ENCODE data around the gene BHLHE40. TPM values are rescaled to one million over a fixed set of nuclear protein-coding genes. Genes with fewer than 3 reads are reported as not detected.
A peak's percentile ranks its signal among the peaks of the same experiment; 100 is the strongest.

The BHLHE40 gene
- total RNA-seq, 1 donor from 2014 or later = 15.2 TPM

GRCh38 chr3:4971838-4972237 is 7.4 kb upstream of the BHLHE40 start:
- H3K4me3 Mint-ChIP-seq (ENCODE audit: unreplicated experiment) = no peak overlapping the region
- peaks cover 5% of the 10 kb centered on the region for H3K4me1 Mint-ChIP-seq (ENCODE audit: unreplicated experiment)
- DNase-seq (ENCODE audit: low spot score) = no peak
- H3K36me3 Mint-ChIP-seq (ENCODE audit: low read depth, unreplicated experiment) = peaks cover 8% of the 10 kb centered on the region
- TF ChIP-seq CTCF (IDR thresholded peaks at IDR 0.05; ENCODE audit: unreplicated experiment) = no peak
- H3K27me3 Mint-ChIP-seq (ENCODE audit: unreplicated experiment) = peaks cover 12% of the 10 kb centered on the region
- no peaks in the 10 kb centered on the region for H3K9me3 Mint-ChIP-seq (ENCODE audit: unreplicated experiment)
- no peak overlapping the region for H3K27ac Mint-ChIP-seq (ENCODE audit: unreplicated experiment)

GRCh38 chr3:4972652-4973643 is 6.3 kb upstream of the BHLHE40 start:
- peaks cover 19% of the 10 kb centered on the region for H3K27me3 Mint-ChIP-seq (ENCODE audit: unreplicated experiment)
- no peak for TF ChIP-seq CTCF (IDR thresholded peaks at IDR 0.05; ENCODE audit: unreplicated experiment)
- no peaks in the 10 kb centered on the region for H3K9me3 Mint-ChIP-seq (ENCODE audit: unreplicated experiment)
- H3K4me1 Mint-ChIP-seq (ENCODE audit: unreplicated experiment) = peaks cover 11% of the 10 kb centered on the region
- peaks cover 7% of the 10 kb centered on the region for H3K36me3 Mint-ChIP-seq (ENCODE audit: low read depth, unreplicated experiment)
- H3K27ac Mint-ChIP-seq (ENCODE audit: unreplicated experiment) = no peak overlapping the region
- no peak for DNase-seq (ENCODE audit: low spot score)
- no peak overlapping the region for H3K4me3 Mint-ChIP-seq (ENCODE audit: unreplicated experiment)

- H3K27ac Mint-ChIP-seq (ENCODE audit: unreplicated experiment) = no peak overlapping the region
- TF ChIP-seq CTCF (IDR thresholded peaks at IDR 0.05; ENCODE audit: unreplicated experiment) = no peak
- peaks cover 11% of the 10 kb centered on the region for H3K4me1 Mint-ChIP-seq (ENCODE audit: unreplicated experiment)
- peaks cover 19% of the 10 kb centered on the region for H3K27me3 Mint-ChIP-seq (ENCODE audit: unreplicated experiment)
- no peaks in the 10 kb centered on the region for H3K9me3 Mint-ChIP-seq (ENCODE audit: unreplicated experiment)
- no peak for DNase-seq (ENCODE audit: low spot score)
- H3K36me3 Mint-ChIP-seq (ENCODE audit: low read depth, unreplicated experiment) = peaks cover 7% of the 10 kb centered on the region
- no peak overlapping the region for H3K4me3 Mint-ChIP-seq (ENCODE audit: unreplicated experiment)
Observed at GRCh38 chr3:4974154-4974553, 5.1 kb upstream of the BHLHE40 start.

- DNase-seq (ENCODE audit: low spot score) = peak; percentile 63
- Mint-ChIP-seq H3K27ac (ENCODE audit: unreplicated experiment) (peak overlapping the region; percentile 99), H3K4me3 (ENCODE audit: unreplicated experiment) (no peak overlapping the region), H3K4me1 (ENCODE audit: unreplicated experiment) (peaks cover 18% of the 10 kb centered on the region), H3K9me3 (ENCODE audit: unreplicated experiment) (no peaks in the 10 kb centered on the region), H3K27me3 (ENCODE audit: unreplicated experiment) (peaks cover 12% of the 10 kb centered on the region), H3K36me3 (ENCODE audit: low read depth, unreplicated experiment) (peaks cover 7% of the 10 kb centered on the region)
- TF ChIP-seq CTCF (IDR thresholded peaks at IDR 0.05; ENCODE audit: unreplicated experiment) = peak; percentile 33
Observed at GRCh38 chr3:4976109-4976508, 3.1 kb upstream of the BHLHE40 start.
